BE2C (cell line): ENCODE measurements around the gene RAB8B.
"Not testable (repeated sequence)": the region's sequence is repeated elsewhere in the genome, so short reads cannot be mapped to it uniquely, and the experiment has no call there.

Source experiments
- DNase-seq: peaks from one replicate; pipeline ENCODE4 v3.0.0-alpha.2; 2020
- H3K27me3 ChIP-seq: fragments of 250-450 bp; sonication (Bioruptor Pico); 2 replicates; pipeline ENCODE4 v1.5.1; 2020; ENCODE audit warnings: mild to moderate bottlenecking
- H3K36me3 ChIP-seq: fragments of 250-450 bp; sonication (Bioruptor Pico); 2 replicates; pipeline ENCODE4 v1.5.1; 2020; ENCODE audit warnings: mild to moderate bottlenecking
- H3K4me1 ChIP-seq: fragments of 250-450 bp; sonication (Bioruptor Pico); 2 replicates; pipeline ENCODE4 v1.5.1; 2020
- H3K4me3 ChIP-seq: 2 replicates; pipeline ENCODE4 v1.5.1; 2011; ENCODE audit warnings: low read depth, low read length
- H3K9me3 ChIP-seq: fragments of 250-450 bp; sonication (Bioruptor Pico); 2 replicates; pipeline ENCODE4 v1.5.1; 2020
- TF ChIP-seq, protein P1 (sequence below): IDR thresholded peaks from 2 replicates; pipeline ENCODE4 v1.5.1; 2012; ENCODE audit warnings: mild to moderate bottlenecking, low read depth, low read length

RAB8B gene

GRCh38 chr15:63234451-63234870 is 45.1 kb downstream of the RAB8B start:
- Histone ChIP-seq H3K36me3 (no peaks in the 10 kb centered on the region), H3K9me3 (no peaks in the 10 kb centered on the region), H3K4me1 (no peaks in the 10 kb centered on the region; the same call in 1 of the 2 replicates), H3K4me3 (no peak overlapping the region), H3K27me3 (no peaks in the 10 kb centered on the region)
- TF ChIP-seq, protein P1, sequence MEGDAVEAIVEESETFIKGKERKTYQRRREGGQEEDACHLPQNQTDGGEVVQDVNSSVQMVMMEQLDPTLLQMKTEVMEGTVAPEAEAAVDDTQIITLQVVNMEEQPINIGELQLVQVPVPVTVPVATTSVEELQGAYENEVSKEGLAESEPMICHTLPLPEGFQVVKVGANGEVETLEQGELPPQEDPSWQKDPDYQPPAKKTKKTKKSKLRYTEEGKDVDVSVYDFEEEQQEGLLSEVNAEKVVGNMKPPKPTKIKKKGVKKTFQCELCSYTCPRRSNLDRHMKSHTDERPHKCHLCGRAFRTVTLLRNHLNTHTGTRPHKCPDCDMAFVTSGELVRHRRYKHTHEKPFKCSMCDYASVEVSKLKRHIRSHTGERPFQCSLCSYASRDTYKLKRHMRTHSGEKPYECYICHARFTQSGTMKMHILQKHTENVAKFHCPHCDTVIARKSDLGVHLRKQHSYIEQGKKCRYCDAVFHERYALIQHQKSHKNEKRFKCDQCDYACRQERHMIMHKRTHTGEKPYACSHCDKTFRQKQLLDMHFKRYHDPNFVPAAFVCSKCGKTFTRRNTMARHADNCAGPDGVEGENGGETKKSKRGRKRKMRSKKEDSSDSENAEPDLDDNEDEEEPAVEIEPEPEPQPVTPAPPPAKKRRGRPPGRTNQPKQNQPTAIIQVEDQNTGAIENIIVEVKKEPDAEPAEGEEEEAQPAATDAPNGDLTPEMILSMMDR, result no peak
- no peak for DNase-seq

DNA sequence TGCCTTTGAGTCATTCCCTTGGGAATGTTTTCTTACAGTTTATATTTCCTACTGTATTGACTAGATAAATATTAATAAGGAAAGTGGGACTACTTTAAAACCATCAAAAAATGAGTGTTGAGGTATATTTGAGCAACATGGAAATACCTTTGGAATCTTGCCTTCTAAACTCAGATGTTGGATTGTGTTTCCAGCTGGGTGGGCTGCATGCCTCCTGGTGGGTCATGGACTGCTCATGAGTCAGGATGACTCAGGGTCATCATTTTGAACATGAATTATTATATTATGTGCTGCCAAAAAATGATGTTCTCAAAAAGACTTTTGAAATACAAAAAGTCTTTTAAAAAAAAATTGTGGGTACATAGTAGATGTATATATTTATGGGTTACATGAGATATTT is 46.9 kb downstream of the RAB8B start:
- DNase-seq, result no peak
- Histone ChIP-seq H3K4me1 (no peaks in the 10 kb centered on the region; the same call in 1 of the 2 replicates), H3K4me3 (no peak overlapping the region), H3K36me3 (no peaks in the 10 kb centered on the region), H3K9me3 (no peaks in the 10 kb centered on the region), H3K27me3 (no peaks in the 10 kb centered on the region)
- TF ChIP-seq, protein P1, result no peak

GRCh38 chr15:63237086-63237485 is 47.7 kb downstream of the RAB8B start:
- DNase-seq, H3K4me1 ChIP-seq, H3K36me3 ChIP-seq: not testable (repeated sequence)

GRCh38 chr15:63238171-63238570 is 48.8 kb downstream of the RAB8B start:
- no peaks in the 10 kb centered on the region for H3K27me3 ChIP-seq
- TF ChIP-seq, protein P1, result no peak
- no peaks in the 10 kb centered on the region for H3K36me3 ChIP-seq
- H3K9me3 ChIP-seq, result no peaks in the 10 kb centered on the region
- no peak overlapping the region for H3K4me3 ChIP-seq
- H3K4me1 ChIP-seq, result no peaks in the 10 kb centered on the region; the same call in 1 of the 2 replicates
- DNase-seq, result no peak

More at GRCh38 chr15:63237086-63237485, 47.7 kb downstream of the RAB8B start:
- H3K4me3 ChIP-seq, H3K27me3 ChIP-seq, H3K9me3 ChIP-seq: not testable (repeated sequence)

GRCh38 chr15:63238796-63239195 is 49.4 kb downstream of the RAB8B start:
- no peak for DNase-seq
- Histone ChIP-seq H3K27me3 (no peaks in the 10 kb centered on the region), H3K9me3 (no peaks in the 10 kb centered on the region), H3K36me3 (no peaks in the 10 kb centered on the region), H3K4me1 (no peaks in the 10 kb centered on the region; the same call in 1 of the 2 replicates), H3K4me3 (no peak overlapping the region)
- TF ChIP-seq, protein P1, result no peak

GRCh38 chr15:63240109-63240508 is 50.7 kb downstream of the RAB8B start:
- no peaks in the 10 kb centered on the region for H3K9me3 ChIP-seq
- TF ChIP-seq, protein P1, result no peak
- DNase-seq, result no peak
- H3K4me1 ChIP-seq, result no peaks in the 10 kb centered on the region; the same call in 1 of the 2 replicates
- no peak overlapping the region for H3K4me3 ChIP-seq
- H3K36me3 ChIP-seq, result no peaks in the 10 kb centered on the region
- no peaks in the 10 kb centered on the region for H3K27me3 ChIP-seq

DNA sequence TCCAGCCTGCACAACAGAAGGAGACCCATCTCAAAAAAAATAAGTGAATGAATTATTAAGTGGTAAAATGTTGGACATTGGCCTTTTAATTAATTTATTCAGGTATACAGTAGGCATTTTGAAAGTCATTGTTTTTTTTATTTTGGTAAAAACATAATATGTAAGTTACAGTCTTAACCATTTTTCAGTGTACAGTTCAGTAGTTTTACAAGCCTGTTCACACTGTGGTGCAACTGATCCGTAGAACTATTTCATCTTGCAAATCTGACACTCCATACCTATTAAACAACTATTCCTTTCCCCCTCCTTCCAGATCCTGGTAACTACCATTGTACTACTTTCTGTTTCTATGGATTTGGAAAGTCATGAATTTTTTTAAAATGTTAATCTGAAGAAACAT is 51.9 kb downstream of the RAB8B start:
- Histone ChIP-seq H3K9me3 (no peaks in the 10 kb centered on the region), H3K27me3 (no peaks in the 10 kb centered on the region), H3K4me3 (no peak overlapping the region), H3K36me3 (no peaks in the 10 kb centered on the region), H3K4me1 (no peaks in the 10 kb centered on the region; the same call in 1 of the 2 replicates)
- no peak for DNase-seq
- TF ChIP-seq, protein P1, result no peak
